Trophoblast cell (in vitro differentiated cells and primary cell): ENCODE data around the gene MBNL3.
A peak's percentile ranks its signal among the peaks of the same experiment; 100 is the strongest.

Source experiments
- DNase-seq, 2 donors: peaks; one replicate each; pipeline ENCODE4 v3.0.0-alpha.2; 2016
- H2AFZ ChIP-seq: 2 replicates; pipeline ENCODE4 v1.6.1; 2013; ENCODE audit warnings: low read length, moderate library complexity, mild to moderate bottlenecking; ENCODE audit not compliant: insufficient read depth, poor library complexity
- H2AK5ac ChIP-seq: 2 replicates; pipeline ENCODE4 v1.6.1; 2013; ENCODE audit warnings: mild to moderate bottlenecking, low read length
- H2BK120ac ChIP-seq: 2 replicates; pipeline ENCODE4 v1.6.1; 2013; ENCODE audit warnings: low read length, mild to moderate bottlenecking, moderate library complexity; ENCODE audit not compliant: insufficient read depth, poor library complexity
- H2BK12ac ChIP-seq: 2 replicates; pipeline ENCODE4 v1.6.1; 2013; ENCODE audit warnings: mild to moderate bottlenecking, low read length, moderate library complexity
- H2BK5ac ChIP-seq: 2 replicates; pipeline ENCODE4 v1.6.1; 2013; ENCODE audit warnings: low read length, low read depth, moderate library complexity, mild to moderate bottlenecking; ENCODE audit not compliant: poor library complexity
- H3K14ac ChIP-seq: 2 replicates; pipeline ENCODE4 v1.6.1; 2013; ENCODE audit warnings: mild to moderate bottlenecking, low read length
- H3K18ac ChIP-seq: 2 replicates; pipeline ENCODE4 v1.6.1; 2013; ENCODE audit warnings: mild to moderate bottlenecking, low read length
- H3K23ac ChIP-seq: 2 replicates; pipeline ENCODE4 v1.6.1; 2013; ENCODE audit warnings: low read length
- H3K27ac ChIP-seq: 2 replicates; pipeline ENCODE4 v1.5.1; 2013; ENCODE audit warnings: low read depth, mild to moderate bottlenecking, inconsistent platforms, low read length, moderate library complexity
- H3K27me3 ChIP-seq: 2 replicates; pipeline ENCODE4 v1.6.1; 2013; ENCODE audit warnings: inconsistent platforms, mild to moderate bottlenecking, low read length, moderate library complexity; ENCODE audit not compliant: insufficient read depth
- H3K36me3 ChIP-seq, 2 experiments: 1 replicate in 1 of 2; 2 replicates in 1 of 2; pipeline ENCODE4 v1.6.1; 2013; ENCODE audit warnings: low read length in 2 of 2, mild to moderate bottlenecking in 2 of 2, moderate library complexity in 1 of 2; ENCODE audit not compliant: insufficient read depth in 2 of 2, control insufficient read depth in 1 of 2
- H3K4ac ChIP-seq: 2 replicates; pipeline ENCODE4 v1.6.1; 2013; ENCODE audit warnings: low read depth, mild to moderate bottlenecking, low read length, moderate library complexity
- H3K4me1 ChIP-seq, 2 experiments: 1 replicate in 1 of 2; 2 replicates in 1 of 2; pipeline ENCODE4 v1.6.1; 2013; ENCODE audit warnings: low read length in 2 of 2, mild to moderate bottlenecking in 2 of 2, moderate library complexity in 1 of 2; ENCODE audit not compliant: insufficient read depth in 2 of 2, control insufficient read depth in 1 of 2
- H3K4me2 ChIP-seq: 2 replicates; pipeline ENCODE4 v1.6.1; 2013; ENCODE audit warnings: inconsistent platforms, mild to moderate bottlenecking, low read length, moderate library complexity
- H3K4me3 ChIP-seq: 2 replicates; pipeline ENCODE4 v1.5.1; 2013; ENCODE audit warnings: mild to moderate bottlenecking, low read depth, low read length, inconsistent platforms
- H3K79me1 ChIP-seq: one replicate; pipeline ENCODE4 v1.6.1; 2013; ENCODE audit warnings: low read length
- H3K79me2 ChIP-seq: 2 replicates; pipeline ENCODE4 v1.6.1; 2013; ENCODE audit warnings: low read length, mild to moderate bottlenecking; ENCODE audit not compliant: control insufficient read depth, insufficient read depth, poor library complexity
- H3K9ac ChIP-seq: 2 replicates; pipeline ENCODE4 v1.6.1; 2013; ENCODE audit warnings: mild to moderate bottlenecking, low read length
- H3K9me3 ChIP-seq: 2 replicates; pipeline ENCODE4 v1.6.1; 2013; ENCODE audit warnings: low read depth, mild to moderate bottlenecking, control low read depth, inconsistent platforms, low read length; ENCODE audit not compliant: insufficient read depth
- H4K12ac ChIP-seq: 2 replicates; pipeline ENCODE4 v1.6.1; 2013; ENCODE audit warnings: low read depth, mild to moderate bottlenecking, low read length, moderate library complexity
- H4K8ac ChIP-seq: 2 replicates; pipeline ENCODE4 v1.6.1; 2013; ENCODE audit warnings: low read depth, mild to moderate bottlenecking, low read length, moderate library complexity
- H4K91ac ChIP-seq: one replicate; pipeline ENCODE4 v1.6.1; 2013; ENCODE audit warnings: low read depth, mild to moderate bottlenecking, low read length, moderate library complexity
- WGBS: extraction: QIAGEN DNeasy Blood & Tissue Kit; methylation state at CpG from one replicate; pipeline ENCODE4 v1.1.7; 2013; ENCODE audit warnings: missing lambda C conversion rate; ENCODE audit not compliant: insufficient read length, insufficient coverage; ENCODE audit errors: extremely low coverage; 5-methylcytosine and 5-hydroxymethylcytosine counted together

MBNL3 gene

DNA sequence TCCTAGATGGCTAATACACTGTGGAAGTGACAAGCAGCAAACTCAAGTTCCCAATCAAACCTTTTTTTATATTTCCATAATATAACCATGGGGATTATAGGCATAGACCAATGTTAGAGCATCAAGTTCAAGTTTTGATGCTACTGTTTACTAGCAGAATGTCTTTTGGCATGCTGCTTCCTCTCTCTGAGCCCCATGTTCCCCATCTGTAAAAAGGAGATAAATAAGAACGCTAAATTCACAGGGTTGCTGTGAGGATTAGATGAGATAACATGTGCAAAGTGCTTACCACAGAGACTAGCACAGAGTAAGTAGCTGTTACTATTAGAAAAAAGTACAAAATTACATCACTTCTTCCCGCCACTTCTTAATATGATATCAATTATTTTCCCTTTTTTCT is 18.0 kb downstream of the MBNL3 start:
- Histone ChIP-seq H3K9me3 (no peaks in the 10 kb centered on the region), H3K79me1 (no peaks in the 10 kb centered on the region), H3K27me3 (no peaks in the 10 kb centered on the region), H3K4ac (no peak overlapping the region), H3K79me2 (no peaks in the 10 kb centered on the region), H4K91ac (no peak overlapping the region), H2AFZ (no peak overlapping the region), H3K23ac (no peak overlapping the region), H3K27ac (no peak overlapping the region), H2AK5ac (no peak overlapping the region), H3K18ac (no peak overlapping the region), H4K12ac (no peak overlapping the region), H2BK5ac (no peak overlapping the region), H3K9ac (no peak overlapping the region), H3K36me3 (no peaks in the 10 kb centered on the region), H2BK12ac (no peak overlapping the region), H3K4me1 (no peaks in the 10 kb centered on the region), H4K8ac (no peak overlapping the region), H3K14ac (no peak overlapping the region), H3K4me2 (no peak overlapping the region), H3K4me3 (no peak overlapping the region), H2BK120ac (no peak overlapping the region)
- no peak for DNase-seq
- WGBS = no CpG with 5 or more reads among the region's 2 CpGs

DNA sequence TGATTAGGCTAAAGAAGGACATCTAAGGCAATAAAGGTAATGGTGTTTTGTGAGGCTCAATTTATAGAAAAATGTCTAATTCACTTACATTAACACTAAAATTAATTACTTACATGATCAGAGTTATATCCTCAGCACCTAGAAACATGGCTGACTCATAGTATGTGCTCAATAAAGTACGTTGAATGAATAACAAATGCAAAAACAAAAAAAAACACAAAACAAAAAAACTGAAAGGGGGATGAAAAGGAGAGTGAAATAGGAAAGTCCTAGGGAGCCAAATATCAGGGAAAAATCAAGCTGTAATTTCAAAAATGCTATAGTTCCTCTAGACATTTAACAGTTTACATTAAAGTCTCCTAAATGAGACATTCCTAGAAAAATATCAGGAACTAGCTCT is 18.7 kb downstream of the MBNL3 start:
- Histone ChIP-seq H3K27me3 (no peaks in the 10 kb centered on the region), H3K14ac (no peak overlapping the region), H3K4me3 (no peak overlapping the region), H2BK5ac (no peak overlapping the region), H3K9ac (no peak overlapping the region), H2AFZ (no peak overlapping the region), H2BK120ac (no peak overlapping the region), H3K4ac (no peak overlapping the region), H3K36me3 (no peaks in the 10 kb centered on the region), H3K4me2 (no peak overlapping the region), H3K27ac (no peak overlapping the region), H3K9me3 (no peaks in the 10 kb centered on the region), H4K8ac (no peak overlapping the region), H3K23ac (no peak overlapping the region), H2AK5ac (no peak overlapping the region), H3K79me2 (no peaks in the 10 kb centered on the region), H3K4me1 (no peaks in the 10 kb centered on the region), H4K12ac (no peak overlapping the region), H3K18ac (no peak overlapping the region), H2BK12ac (no peak overlapping the region), H3K79me1 (no peaks in the 10 kb centered on the region), H4K91ac (no peak overlapping the region)
- DNase-seq = no peak
- WGBS = no CpG with 5 or more reads among the region's 1 CpG

DNA sequence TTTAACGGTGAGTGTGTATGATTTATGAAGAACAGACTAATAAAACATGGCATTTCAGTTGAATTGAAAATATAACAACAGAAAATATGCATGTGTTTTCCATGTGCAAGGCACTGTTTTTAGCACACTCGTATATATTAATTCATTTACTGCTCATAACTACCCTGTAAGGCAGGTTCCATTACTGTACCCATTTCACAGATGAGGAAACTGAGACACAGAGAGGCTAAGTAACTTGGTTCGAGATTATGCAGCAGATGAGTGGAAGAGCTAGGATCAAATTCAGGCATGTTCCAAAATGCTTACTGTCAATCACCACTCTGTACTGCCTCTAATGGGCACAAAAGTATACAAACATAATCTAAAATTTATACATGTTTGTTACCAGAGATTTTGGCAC is 20.4 kb downstream of the MBNL3 start:
- Histone ChIP-seq H3K9ac (no peak overlapping the region), H3K27ac (no peak overlapping the region)

GRCh38 chrX:132467989-132468388 is 20.8 kb downstream of the MBNL3 start:
- Histone ChIP-seq H3K4me1 (no peaks in the 10 kb centered on the region), H3K9ac (no peak overlapping the region), H4K8ac (no peak overlapping the region), H2BK5ac (no peak overlapping the region), H3K4ac (no peak overlapping the region), H3K79me1 (no peaks in the 10 kb centered on the region), H3K79me2 (no peaks in the 10 kb centered on the region), H3K4me3 (no peak overlapping the region), H2AFZ (no peak overlapping the region), H3K36me3 (no peaks in the 10 kb centered on the region), H2BK120ac (no peak overlapping the region), H4K12ac (no peak overlapping the region), H3K14ac (no peak overlapping the region), H4K91ac (no peak overlapping the region), H3K18ac (no peak overlapping the region), H2BK12ac (no peak overlapping the region), H2AK5ac (no peak overlapping the region), H3K27me3 (no peaks in the 10 kb centered on the region), H3K23ac (no peak overlapping the region), H3K9me3 (no peaks in the 10 kb centered on the region), H3K4me2 (no peak overlapping the region), H3K27ac (no peak overlapping the region)
- no CpG with 5 or more reads among the region's 3 CpGs for WGBS
- DNase-seq = peak in 1 of 2 donors; percentile 25

More for the DNA sequence above, 20.4 kb downstream of the MBNL3 start:
- no peak overlapping the region for H4K91ac ChIP-seq
- no peak overlapping the region for H3K14ac ChIP-seq
- no peaks in the 10 kb centered on the region for H3K27me3 ChIP-seq
- no peak overlapping the region for H3K23ac ChIP-seq
- H2BK120ac ChIP-seq = no peak overlapping the region
- H3K9me3 ChIP-seq = no peaks in the 10 kb centered on the region
- H2BK12ac ChIP-seq = no peak overlapping the region
- DNase-seq = no peak
- no peaks in the 10 kb centered on the region for H3K79me2 ChIP-seq
- no peak overlapping the region for H3K4me2 ChIP-seq
- H3K4ac ChIP-seq = no peak overlapping the region
- WGBS = no CpG with 5 or more reads among the region's 3 CpGs
- H3K18ac ChIP-seq = no peak overlapping the region
- no peak overlapping the region for H3K4me3 ChIP-seq
- H2BK5ac ChIP-seq = no peak overlapping the region
- H2AFZ ChIP-seq = no peak overlapping the region
- H2AK5ac ChIP-seq = no peak overlapping the region
- no peaks in the 10 kb centered on the region for H3K36me3 ChIP-seq
- H3K4me1 ChIP-seq = no peaks in the 10 kb centered on the region
- H4K8ac ChIP-seq = no peak overlapping the region
- no peak overlapping the region for H4K12ac ChIP-seq
- H3K79me1 ChIP-seq = no peaks in the 10 kb centered on the region
